Putamen (tissue), 1 donor: ENCODE results near the gene NOL7.

Experiments
- DNase-seq: peaks from one replicate; pipeline ENCODE4 v3.0.0-alpha.2; 2016; ENCODE audit warnings: low spot score

The NOL7 gene

GRCh38 chr6:13654496-13654895 lies 39.4 kb downstream of the NOL7 start:
- no peak for DNase-seq

- DNase-seq = no peak
Observed at GRCh38 chr6:13655700-13656099, 40.6 kb downstream of the NOL7 start.

GRCh38 chr6:13660273-13660672 lies 45.1 kb downstream of the NOL7 start:
- no peak for DNase-seq

- DNase-seq = no peak
Observed at GRCh38 chr6:13660893-13661292, 45.8 kb downstream of the NOL7 start.

- no peak for DNase-seq
Observed at GRCh38 chr6:13661647-13662046, 46.5 kb downstream of the NOL7 start.

GRCh38 chr6:13662651-13663334 lies 47.7 kb downstream of the NOL7 start:
- no peak for DNase-seq

GRCh38 chr6:13663986-13664385 lies 48.9 kb downstream of the NOL7 start:
- no peak for DNase-seq

- no peak for DNase-seq
Observed at GRCh38 chr6:13664703-13665352, 49.7 kb downstream of the NOL7 start.

- DNase-seq = no peak
Observed at GRCh38 chr6:13666194-13667105, 51.3 kb downstream of the NOL7 start.

- no peak for DNase-seq
Observed at GRCh38 chr6:13667655-13668054, 52.5 kb downstream of the NOL7 start.

- DNase-seq = no peak
Observed at GRCh38 chr6:13668291-13668928, 53.3 kb downstream of the NOL7 start.

- no peak for DNase-seq
Observed at GRCh38 chr6:13669476-13669875, 54.3 kb downstream of the NOL7 start.
